Astrocyte (in vitro differentiated cells and primary cell): ENCODE results near the gene YTHDF1. TPM values are rescaled to one million over a fixed set of nuclear protein-coding genes. Genes with fewer than 3 reads are reported as not detected.

Experiments
- DNase-seq: peaks from one replicate; pipeline ENCODE4 v3.0.0-alpha.2; 2010; ENCODE audit warnings: low read depth
- FAIRE-seq: peaks from 2 replicates; lab custom pipeline; 2011; peaks lifted over from hg19 to GRCh38; lab: Jason Lieb, UNC
- H2AFZ ChIP-seq: 2 replicates; pipeline ENCODE4 v1.6.0; 2012; ENCODE audit warnings: low read depth, low read length, inconsistent platforms
- H3K27ac ChIP-seq: 2 replicates; pipeline ENCODE4 v1.5.1; 2011; ENCODE audit warnings: low read depth, low read length, inconsistent platforms
- H3K27me3 ChIP-seq: 2 replicates; pipeline ENCODE4 v1.6.0; 2011; ENCODE audit warnings: low read length, inconsistent platforms; ENCODE audit not compliant: insufficient read depth
- H3K36me3 ChIP-seq: 2 replicates; pipeline ENCODE4 v1.5.1; 2011; ENCODE audit warnings: low read length, inconsistent platforms; ENCODE audit not compliant: insufficient read depth
- H3K4me1 ChIP-seq: 2 replicates; pipeline ENCODE4 v1.5.1; 2011; ENCODE audit warnings: low read length, inconsistent platforms; ENCODE audit not compliant: insufficient read depth
- H3K4me2 ChIP-seq: 2 replicates; pipeline ENCODE4 v1.6.0; 2012; ENCODE audit warnings: low read length, inconsistent platforms
- H3K4me3 ChIP-seq: 2 replicates; pipeline ENCODE4 v1.5.1; 2011; ENCODE audit warnings: low read depth, mild to moderate bottlenecking, low read length, inconsistent platforms; ENCODE audit not compliant: insufficient read depth
- H3K79me2 ChIP-seq: 2 replicates; pipeline ENCODE4 v1.6.0; 2012; ENCODE audit warnings: mild to moderate bottlenecking, low read length, inconsistent platforms; ENCODE audit not compliant: insufficient read depth
- H3K9ac ChIP-seq: 2 replicates; pipeline ENCODE4 v1.6.0; 2012; ENCODE audit warnings: mild to moderate bottlenecking, low read length, inconsistent platforms
- H3K9me3 ChIP-seq: 2 replicates; pipeline ENCODE4 v1.5.1; 2012; ENCODE audit warnings: low read depth, mild to moderate bottlenecking, low read length, inconsistent platforms; ENCODE audit not compliant: insufficient read depth
- H4K20me1 ChIP-seq: 2 replicates; pipeline ENCODE4 v1.6.0; 2012; ENCODE audit warnings: low read length, inconsistent platforms; ENCODE audit not compliant: insufficient read depth
- H3K27ac Mint-ChIP-seq: one replicate; pipeline ENCODE4 v1.8.0; 2021; ENCODE audit warnings: mild to moderate bottlenecking, mixed read lengths; ENCODE audit not compliant: unreplicated experiment
- H3K27me3 Mint-ChIP-seq: one replicate; pipeline ENCODE4 v1.8.0; 2021; ENCODE audit warnings: low read depth, mixed read lengths; ENCODE audit not compliant: unreplicated experiment
- H3K36me3 Mint-ChIP-seq: one replicate; pipeline ENCODE4 v1.8.0; 2021; ENCODE audit warnings: low read depth, mixed read lengths; ENCODE audit not compliant: unreplicated experiment
- H3K4me1 Mint-ChIP-seq: one replicate; pipeline ENCODE4 v1.8.0; 2021; ENCODE audit warnings: low read depth, mixed read lengths; ENCODE audit not compliant: unreplicated experiment
- H3K4me3 Mint-ChIP-seq: one replicate; pipeline ENCODE4 v1.8.0; 2021; ENCODE audit warnings: mild to moderate bottlenecking, moderate library complexity, mixed read lengths; ENCODE audit not compliant: unreplicated experiment
- H3K9me3 Mint-ChIP-seq: one replicate; pipeline ENCODE4 v1.8.0; 2021; ENCODE audit warnings: mild to moderate bottlenecking, mixed read lengths; ENCODE audit not compliant: unreplicated experiment
- CTCF ChIP-seq: IDR thresholded peaks from 2 replicates; pipeline ENCODE4 v1.5.1; 2011; ENCODE audit warnings: low read depth, mild to moderate bottlenecking, inconsistent platforms, low read length, moderate library complexity; ENCODE audit not compliant: insufficient read depth
- EZH2 ChIP-seq: IDR thresholded peaks from 2 replicates; pipeline ENCODE4 v1.6.1; 2012; ENCODE audit warnings: mild to moderate bottlenecking, low read length, inconsistent platforms; ENCODE audit not compliant: insufficient read depth
- total RNA-seq: library from RNA; stranded (reverse); gene quantifications from 2 replicates; pipeline ENCODE4 v1.2.1, GENCODE V29; 2021

Gene YTHDF1
- total RNA-seq, 1 donor from 2014 or later = 107 TPM

DNA sequence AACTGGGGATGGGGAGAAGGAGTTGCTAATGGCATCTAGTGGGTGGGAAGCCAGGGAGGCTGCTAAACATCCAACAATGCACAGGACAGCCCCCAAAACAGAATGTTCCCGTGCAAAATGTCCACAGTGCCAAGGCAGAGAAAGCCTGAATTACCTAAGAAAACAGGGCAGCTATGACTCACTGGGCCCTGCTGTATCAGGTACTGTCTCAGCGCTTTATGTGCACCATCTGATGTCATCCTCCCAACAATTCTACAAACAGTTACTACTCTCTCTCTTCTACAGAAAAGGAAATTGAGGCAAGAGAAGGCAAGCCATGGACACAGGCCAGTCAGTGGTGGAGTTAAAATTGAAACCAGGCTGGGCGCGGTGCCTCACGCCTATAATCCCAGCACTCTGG is 3.1 kb downstream of the YTHDF1 start:
- peak overlapping the region; percentile 47 for H3K9ac ChIP-seq
- peak overlapping the region; percentile 20 for H3K27ac ChIP-seq
- peak overlapping the region; percentile 40 for H3K4me2 ChIP-seq
- H3K36me3 ChIP-seq = peaks cover 44% of the 10 kb centered on the region
- Mint-ChIP-seq H3K4me3 (peak overlapping the region; percentile 99), H3K27ac (peak overlapping the region; percentile 86), H3K9me3 (no peaks in the 10 kb centered on the region), H3K4me1 (peaks cover 44% of the 10 kb centered on the region), H3K36me3 (peaks cover 26% of the 10 kb centered on the region), H3K27me3 (no peaks in the 10 kb centered on the region)
- peaks cover 77% of the 10 kb centered on the region for H4K20me1 ChIP-seq
- H3K79me2 ChIP-seq = peaks cover 79% of the 10 kb centered on the region
- no peak overlapping the region for H3K4me3 ChIP-seq
- DNase-seq (no peak), FAIRE-seq (no peak)
- TF ChIP-seq EZH2 (no peak), CTCF (no peak)
- H3K9me3 ChIP-seq = no peaks in the 10 kb centered on the region
- no peak overlapping the region for H2AFZ ChIP-seq
- no peaks in the 10 kb centered on the region for H3K27me3 ChIP-seq
- H3K4me1 ChIP-seq = peaks cover 25% of the 10 kb centered on the region

- FAIRE-seq (no peak), DNase-seq (no peak)
- Mint-ChIP-seq H3K36me3 (peaks cover 28% of the 10 kb centered on the region), H3K9me3 (no peaks in the 10 kb centered on the region), H3K27me3 (no peaks in the 10 kb centered on the region), H3K4me1 (peaks cover 45% of the 10 kb centered on the region), H3K27ac (peak overlapping the region; percentile 86), H3K4me3 (peak overlapping the region; percentile 99)
- Histone ChIP-seq H3K79me2 (peaks cover 84% of the 10 kb centered on the region), H3K9me3 (no peaks in the 10 kb centered on the region), H3K9ac (peak overlapping the region; percentile 47), H3K36me3 (peaks cover 47% of the 10 kb centered on the region), H3K4me3 (no peak overlapping the region), H3K27me3 (no peaks in the 10 kb centered on the region), H2AFZ (no peak overlapping the region), H3K4me2 (peak overlapping the region; percentile 40), H3K4me1 (peaks cover 25% of the 10 kb centered on the region), H3K27ac (peak overlapping the region; percentile 20), H4K20me1 (peaks cover 82% of the 10 kb centered on the region)
- TF ChIP-seq EZH2 (no peak), CTCF (no peak)
Observed at GRCh38 chr20:63212393-63212730, 3.6 kb downstream of the YTHDF1 start.

- H3K27me3 ChIP-seq = no peaks in the 10 kb centered on the region
- no peak overlapping the region for H3K27ac ChIP-seq
- H3K4me3 ChIP-seq = no peak overlapping the region
- peaks cover 55% of the 10 kb centered on the region for H3K36me3 ChIP-seq
- H3K9ac ChIP-seq = no peak overlapping the region
- H3K4me2 ChIP-seq = no peak overlapping the region
- peaks cover 26% of the 10 kb centered on the region for H3K4me1 ChIP-seq
- no peaks in the 10 kb centered on the region for H3K9me3 Mint-ChIP-seq
- H4K20me1 ChIP-seq = peaks cover 100% of the 10 kb centered on the region
- peak overlapping the region; percentile 50 for H3K4me3 Mint-ChIP-seq
- H3K4me1 Mint-ChIP-seq = peaks cover 56% of the 10 kb centered on the region
- no peaks in the 10 kb centered on the region for H3K9me3 ChIP-seq
- peaks cover 33% of the 10 kb centered on the region for H3K36me3 Mint-ChIP-seq
- H3K79me2 ChIP-seq = peaks cover 97% of the 10 kb centered on the region
- FAIRE-seq (no peak), DNase-seq (no peak)
- no peak overlapping the region for H2AFZ ChIP-seq
- no peak for TF ChIP-seq CTCF
- TF ChIP-seq EZH2 = no peak
- H3K27ac Mint-ChIP-seq = no peak overlapping the region
- no peaks in the 10 kb centered on the region for H3K27me3 Mint-ChIP-seq
Observed at GRCh38 chr20:63210011-63210605, 5.8 kb downstream of the YTHDF1 start.
